Lower lobe of right lung (tissue), 2 donors: Measurements from ENCODE around the gene DEPDC5. TPM values are rescaled to one million over a fixed set of nuclear protein-coding genes. Genes with fewer than 3 reads are reported as not detected.
"Not testable (repeated sequence)": the region's sequence is repeated elsewhere in the genome, so short reads cannot be mapped to it uniquely, and the experiment has no call there.

Experiments used
- ATAC-seq, 2 donors: fragments of 200-7000 bp; cut with Tn5 transposase; one replicate each; pipeline ENCODE4 v1.9.1; 2020 to 2022; ENCODE audit warnings: mild to moderate bottlenecking in 2 of 2, moderate library complexity in 2 of 2
- DNase-seq: peaks from one replicate; pipeline ENCODE4 v3.0.0-alpha.2; 2020
- H3K27ac ChIP-seq: fragments of 200-600 bp; one replicate; pipeline ENCODE4 v1.8.0; 2022
- H3K27me3 ChIP-seq: fragments of 200-600 bp; one replicate; pipeline ENCODE4 v1.8.0; 2022; ENCODE audit warnings: low read depth
- H3K36me3 ChIP-seq: fragments of 200-600 bp; one replicate; pipeline ENCODE4 v1.8.0; 2022; ENCODE audit warnings: mild to moderate bottlenecking
- H3K4me1 ChIP-seq: fragments of 200-600 bp; one replicate; pipeline ENCODE4 v1.8.0; 2022
- H3K4me3 ChIP-seq: fragments of 200-600 bp; one replicate; pipeline ENCODE4 v1.8.0; 2022; ENCODE audit warnings: mild to moderate bottlenecking
- H3K9me3 ChIP-seq: fragments of 200-600 bp; one replicate; pipeline ENCODE4 v1.8.0; 2022
- CTCF ChIP-seq: fragments of 200-600 bp; IDR thresholded peaks from one replicate; pipeline ENCODE4 v1.8.0; 2022; ENCODE audit warnings: antibody characterized with exemption, mild to moderate bottlenecking
- intact Hi-C: fragments of 100-400 bp; cut with DNase I; formaldehyde crosslinking; loops from one replicate; pipeline ENCODE4 v1.11.0; 2022
- long read RNA-seq: library from polyadenylated mRNA; unstranded; transcript quantifications from one replicate; pipeline ENCODE4 v2.0.0, GENCODE V29; 2021
- total RNA-seq: library from RNA; stranded (reverse); fragmentation: NEBNext Ultra II Directional; extraction: Animal tissue kit (Norgen Biotek cat#: 25700); gene quantifications from one replicate; pipeline ENCODE4 v1.2.1, GENCODE V29; 2021
- donor health status: DM: no; HTN: yes; CAD: no; lungs with severe emphysema.

Gene DEPDC5
- 29.0 TPM for total RNA-seq
- long read RNA-seq, full-length matches to known transcripts: 2 of 4 reads
- long read RNA-seq, partial matches to known transcripts: 1 of 4 reads
- long read RNA-seq, other reads (novel, unspliced or antisense): 1 of 4 reads

- TF ChIP-seq CTCF: no peak
These were observed at the start of gene DEPDC5 for GRCh38 chr22:31753634-31754501. Gene DEPDC5, plus strand, starts transcription at chr22:31754019. Its CDS starts 903 bp downstream, at chr22:31754922.

GRCh38 chr22:31707519-31707918 lies 46.3 kb upstream of the DEPDC5 start:
- intact Hi-C loops: no loop called here
- ATAC-seq: no peak
- Histone ChIP-seq H3K36me3 (peaks cover 77% of the 10 kb centered on the region), H3K27me3 (no peaks in the 10 kb centered on the region), H3K4me3 (no peak overlapping the region), H3K9me3 (no peaks in the 10 kb centered on the region), H3K27ac (no peak overlapping the region), H3K4me1 (no peaks in the 10 kb centered on the region)
- no peak for DNase-seq
- TF ChIP-seq CTCF: no peak

More at GRCh38 chr22:31753634-31754501, at the start of gene DEPDC5:
- Histone ChIP-seq H3K4me1 (peaks cover 32% of the 10 kb centered on the region), H3K36me3 (peaks cover 13% of the 10 kb centered on the region), H3K9me3 (no peaks in the 10 kb centered on the region), H3K27ac (peak within 1 kb of the TSS; percentile 96), H3K4me3 (peak within 1 kb of the TSS; percentile 81), H3K27me3 (no peaks in the 10 kb centered on the region)
- intact Hi-C loops: no loop called here
- DNase-seq (peak; percentile 97), ATAC-seq (peak; percentile 92 to 95)

GRCh38 chr22:31711226-31711625 lies 42.6 kb upstream of the DEPDC5 start:
- peak; percentile 69 for DNase-seq
- H3K27me3 ChIP-seq, H3K4me1 ChIP-seq, intact Hi-C loops, H3K27ac ChIP-seq, H3K4me3 ChIP-seq, H3K9me3 ChIP-seq, ATAC-seq: not testable (repeated sequence)
- H3K36me3 ChIP-seq: peaks cover 84% of the 10 kb centered on the region

- TF ChIP-seq CTCF: no peak
- Histone ChIP-seq H3K36me3 (peaks cover 88% of the 10 kb centered on the region), H3K4me1 (no peaks in the 10 kb centered on the region), H3K9me3 (no peaks in the 10 kb centered on the region), H3K27ac (no peak overlapping the region), H3K27me3 (no peaks in the 10 kb centered on the region), H3K4me3 (no peak overlapping the region)
- ATAC-seq (no peak), DNase-seq (no peak)
- intact Hi-C loops: no loop called here
These were observed 38.6 kb upstream of the DEPDC5 start for GRCh38 chr22:31715147-31715778.

GRCh38 chr22:31719850-31720471 lies 33.9 kb upstream of the DEPDC5 start:
- Histone ChIP-seq H3K9me3 (no peaks in the 10 kb centered on the region), H3K4me3 (no peak overlapping the region), H3K27ac (no peak overlapping the region), H3K27me3 (no peaks in the 10 kb centered on the region), H3K36me3 (peaks cover 87% of the 10 kb centered on the region), H3K4me1 (no peaks in the 10 kb centered on the region)
- intact Hi-C loops: no loop called here
- ATAC-seq (no peak), DNase-seq (no peak)
- no peak for TF ChIP-seq CTCF
